B cell (primary cell): Measurements from ENCODE around the gene RAI1.

Experiments
- CTCF ChIP-seq: fragments of 200-600 bp; IDR thresholded peaks from one replicate; pipeline ENCODE4 v1.8.0; 2022; ENCODE audit warnings: antibody characterized with exemption, mild to moderate bottlenecking
- EZH2 ChIP-seq: IDR thresholded peaks from 2 replicates; pipeline ENCODE4 v1.6.1; 2012; ENCODE audit warnings: borderline replicate concordance, low read depth, mild to moderate bottlenecking, moderate library complexity, low read length; ENCODE audit not compliant: insufficient read depth, poor library complexity, severe bottlenecking

GRCh38 chr17:17714261-17714866 is 33.1 kb downstream of the RAI1 start:
- TF ChIP-seq EZH2 (no peak), CTCF (no peak)
